DND-41 (cell line): ENCODE data around the gene NRXN3.

Experiments
- CTCF ChIP-seq: IDR thresholded peaks from 2 replicates; pipeline ENCODE4 v1.5.1; 2012; ENCODE audit warnings: borderline replicate concordance, low read length, moderate library complexity, mild to moderate bottlenecking; ENCODE audit not compliant: poor library complexity, severe bottlenecking; ENCODE audit errors: extremely low read depth
- EZH2 ChIP-seq: IDR thresholded peaks from 3 replicates; pipeline ENCODE4 v1.6.1; 2012; ENCODE audit warnings: borderline replicate concordance, low read depth, mild to moderate bottlenecking, moderate library complexity, low read length, inconsistent platforms; ENCODE audit not compliant: severe bottlenecking

GRCh38 chr14:78154827-78155226, 15.3 kb upstream of the NRXN3 start:
- TF ChIP-seq EZH2 (no peak), CTCF (no peak)
